HFFc6 (cell line): ENCODE measurements around the gene TATDN3. TPM values are rescaled to one million over a fixed set of nuclear protein-coding genes. Genes with fewer than 3 reads are reported as not detected.
"Not testable (repeated sequence)": the region's sequence is repeated elsewhere in the genome, so short reads cannot be mapped to it uniquely, and the experiment has no call there.

ENCODE experiments used
- DNase-seq: peaks from one replicate; pipeline ENCODE4 v3.0.0-alpha.2; 2018
- H3K27ac Mint-ChIP-seq: 2 replicates; pipeline ENCODE4 v1.8.0; 2020; ENCODE audit warnings: mild to moderate bottlenecking, mixed read lengths
- H3K27me3 Mint-ChIP-seq: 2 replicates; pipeline ENCODE4 v1.8.0; 2021; ENCODE audit warnings: mild to moderate bottlenecking, moderate library complexity, mixed read lengths; ENCODE audit not compliant: insufficient read depth
- H3K36me3 Mint-ChIP-seq: 2 replicates; pipeline ENCODE4 v1.8.0; 2021; ENCODE audit warnings: low read depth, mixed read lengths
- H3K4me1 Mint-ChIP-seq: 2 replicates; pipeline ENCODE4 v1.8.0; 2020; ENCODE audit warnings: low read depth, mixed read lengths
- H3K4me3 Mint-ChIP-seq: 2 replicates; pipeline ENCODE4 v1.8.0; 2020; ENCODE audit warnings: mild to moderate bottlenecking, moderate library complexity, mixed read lengths
- H3K9me3 Mint-ChIP-seq: 2 replicates; pipeline ENCODE4 v1.8.0; 2020; ENCODE audit warnings: mild to moderate bottlenecking, mixed read lengths
- total RNA-seq, 6 experiments: library from RNA; stranded (reverse); fragmentation: NEBNext Ultra II Directional; extraction: Animal tissue kit (Norgen Biotek cat#: 25700); gene quantifications; 2 replicates in 1 of 6; 3 replicates in 5 of 6; pipeline ENCODE4 v1.2.3, GENCODE V29; 2021
- TF ChIP-seq, protein P1 (sequence below): fragments of 200-600 bp; sonication (generic); IDR thresholded peaks from 2 replicates; pipeline ENCODE4 v1.5.0; 2021; ENCODE audit warnings: antibody characterized with exemption, mild to moderate bottlenecking

The TATDN3 gene
- total RNA-seq, 6 experiments from 2014 or later = 8.6 to 14.4 (median 12.1) TPM

GRCh38 chr1:212828395-212828794 is 36.7 kb downstream of the TATDN3 start:
- peaks cover 27% of the 10 kb centered on the region for H3K9me3 Mint-ChIP-seq
- TF ChIP-seq, protein P1, sequence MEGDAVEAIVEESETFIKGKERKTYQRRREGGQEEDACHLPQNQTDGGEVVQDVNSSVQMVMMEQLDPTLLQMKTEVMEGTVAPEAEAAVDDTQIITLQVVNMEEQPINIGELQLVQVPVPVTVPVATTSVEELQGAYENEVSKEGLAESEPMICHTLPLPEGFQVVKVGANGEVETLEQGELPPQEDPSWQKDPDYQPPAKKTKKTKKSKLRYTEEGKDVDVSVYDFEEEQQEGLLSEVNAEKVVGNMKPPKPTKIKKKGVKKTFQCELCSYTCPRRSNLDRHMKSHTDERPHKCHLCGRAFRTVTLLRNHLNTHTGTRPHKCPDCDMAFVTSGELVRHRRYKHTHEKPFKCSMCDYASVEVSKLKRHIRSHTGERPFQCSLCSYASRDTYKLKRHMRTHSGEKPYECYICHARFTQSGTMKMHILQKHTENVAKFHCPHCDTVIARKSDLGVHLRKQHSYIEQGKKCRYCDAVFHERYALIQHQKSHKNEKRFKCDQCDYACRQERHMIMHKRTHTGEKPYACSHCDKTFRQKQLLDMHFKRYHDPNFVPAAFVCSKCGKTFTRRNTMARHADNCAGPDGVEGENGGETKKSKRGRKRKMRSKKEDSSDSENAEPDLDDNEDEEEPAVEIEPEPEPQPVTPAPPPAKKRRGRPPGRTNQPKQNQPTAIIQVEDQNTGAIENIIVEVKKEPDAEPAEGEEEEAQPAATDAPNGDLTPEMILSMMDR = no peak
- DNase-seq = no peak
- H3K4me3 Mint-ChIP-seq = no peak overlapping the region
- H3K4me1 Mint-ChIP-seq = no peaks in the 10 kb centered on the region
- H3K27ac Mint-ChIP-seq = no peak overlapping the region
- peaks cover 6% of the 10 kb centered on the region for H3K27me3 Mint-ChIP-seq
- H3K36me3 Mint-ChIP-seq = peaks cover 17% of the 10 kb centered on the region

GRCh38 chr1:212833211-212834207 is 41.8 kb downstream of the TATDN3 start:
- H3K36me3 Mint-ChIP-seq, DNase-seq, H3K27me3 Mint-ChIP-seq, H3K4me3 Mint-ChIP-seq, H3K27ac Mint-ChIP-seq, H3K9me3 Mint-ChIP-seq, H3K4me1 Mint-ChIP-seq: not testable (repeated sequence)

DNA sequence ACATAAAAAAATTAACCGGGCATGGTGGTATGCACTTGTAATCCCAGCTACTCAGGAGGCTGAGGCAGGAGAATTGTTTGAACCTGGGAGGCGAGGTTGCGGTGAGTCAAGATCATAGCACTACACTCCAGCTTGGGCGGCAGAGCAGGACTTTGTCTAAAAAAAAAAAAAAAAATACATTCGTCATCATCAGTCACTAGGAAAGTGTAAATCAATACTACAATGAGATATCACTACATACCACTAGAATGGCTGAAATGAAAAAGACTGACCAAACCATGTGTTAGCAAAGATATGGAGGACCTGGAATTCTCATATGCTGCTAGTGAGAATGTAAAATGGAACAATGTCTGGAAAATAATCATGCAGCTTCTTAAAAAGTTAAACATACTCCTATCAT is 46.5 kb downstream of the TATDN3 start:
- TF ChIP-seq, protein P1 = no peak
- Mint-ChIP-seq H3K27ac (no peak overlapping the region), H3K4me1 (no peaks in the 10 kb centered on the region), H3K9me3 (no peaks in the 10 kb centered on the region), H3K27me3 (no peaks in the 10 kb centered on the region; the same call in none of the 2 replicates), H3K4me3 (no peak overlapping the region), H3K36me3 (no peaks in the 10 kb centered on the region)
- DNase-seq = no peak

GRCh38 chr1:212844521-212844920 is 52.8 kb downstream of the TATDN3 start:
- not testable (repeated sequence) for DNase-seq, H3K4me3 Mint-ChIP-seq, H3K4me1 Mint-ChIP-seq

GRCh38 chr1:212847549-212847948 is 55.9 kb downstream of the TATDN3 start, which contains the start of gene SPATA45:
Gene SPATA45, minus strand, starts transcription at chr1:212847649. Its CDS starts 11,500 bp downstream, at chr1:212836149.
- Mint-ChIP-seq H3K27me3 (no peaks in the 10 kb centered on the region), H3K36me3 (no peaks in the 10 kb centered on the region), H3K4me3 (no peak within 1 kb of the TSS), H3K9me3 (no peaks in the 10 kb centered on the region), H3K27ac (no peak within 1 kb of the TSS), H3K4me1 (no peaks in the 10 kb centered on the region)
- DNase-seq = no peak
- TF ChIP-seq, protein P1 = no peak

More at GRCh38 chr1:212844521-212844920, 52.8 kb downstream of the TATDN3 start:
- H3K36me3 Mint-ChIP-seq, H3K9me3 Mint-ChIP-seq, H3K27ac Mint-ChIP-seq, H3K27me3 Mint-ChIP-seq: not testable (repeated sequence)

GRCh38 chr1:212852105-212852688 is 60.5 kb downstream of the TATDN3 start:
- no peak overlapping the region for H3K4me3 Mint-ChIP-seq

More at GRCh38 chr1:212852105-212852688, 60.5 kb downstream of the TATDN3 start:
- DNase-seq = no peak
- Mint-ChIP-seq H3K36me3 (no peaks in the 10 kb centered on the region), H3K27me3 (no peaks in the 10 kb centered on the region), H3K4me1 (peaks cover 7% of the 10 kb centered on the region; the same call in 1 of the 2 replicates), H3K27ac (no peak overlapping the region), H3K9me3 (no peaks in the 10 kb centered on the region)
- TF ChIP-seq, protein P1 = no peak
